NCI-H2196 (cell line): ENCODE data around the gene ACAP3.
"Not testable (repeated sequence)": the region's sequence is repeated elsewhere in the genome, so short reads cannot be mapped to it uniquely, and the experiment has no call there.

ENCODE experiments used
- DNase-seq: peaks from one replicate; lab custom pipeline; 2025; ENCODE audit not compliant: unreplicated experiment; lab: John Stamatoyannopoulos, UW

ACAP3 gene

GRCh38 chr1:1268284-1268682 lies 39.4 kb downstream of the ACAP3 start:
- no peak for DNase-seq

GRCh38 chr1:1267488-1268283 lies 40.0 kb downstream of the ACAP3 start:
- no peak for DNase-seq

- DNase-seq, result no peak
Measured at GRCh38 chr1:1264868-1265272, 42.9 kb downstream of the ACAP3 start.

DNA sequence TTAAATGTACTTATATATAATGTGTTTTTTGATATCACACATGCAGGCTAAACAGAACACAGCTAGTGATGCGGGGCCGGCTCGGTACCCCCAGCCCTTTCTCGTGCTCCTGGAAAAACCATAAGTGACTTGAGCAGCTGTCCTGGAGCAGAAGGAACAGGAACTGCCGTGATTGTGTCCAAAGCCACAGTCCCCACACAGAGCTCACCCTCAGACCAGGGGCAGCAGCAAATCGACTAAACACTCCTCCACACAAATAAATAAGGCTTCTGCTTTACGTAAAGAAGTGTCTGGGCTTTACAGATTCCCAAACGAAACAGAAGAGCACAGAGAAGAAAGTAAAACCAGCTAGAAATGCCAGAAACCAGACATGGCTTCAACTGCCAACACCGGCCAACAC lies 43.7 kb downstream of the ACAP3 start:
- no peak for DNase-seq

- DNase-seq, result no peak
Measured at GRCh38 chr1:1262758-1263157, 45.0 kb downstream of the ACAP3 start.

GRCh38 chr1:1262071-1262470 lies 45.7 kb downstream of the ACAP3 start:
- no peak for DNase-seq

DNA sequence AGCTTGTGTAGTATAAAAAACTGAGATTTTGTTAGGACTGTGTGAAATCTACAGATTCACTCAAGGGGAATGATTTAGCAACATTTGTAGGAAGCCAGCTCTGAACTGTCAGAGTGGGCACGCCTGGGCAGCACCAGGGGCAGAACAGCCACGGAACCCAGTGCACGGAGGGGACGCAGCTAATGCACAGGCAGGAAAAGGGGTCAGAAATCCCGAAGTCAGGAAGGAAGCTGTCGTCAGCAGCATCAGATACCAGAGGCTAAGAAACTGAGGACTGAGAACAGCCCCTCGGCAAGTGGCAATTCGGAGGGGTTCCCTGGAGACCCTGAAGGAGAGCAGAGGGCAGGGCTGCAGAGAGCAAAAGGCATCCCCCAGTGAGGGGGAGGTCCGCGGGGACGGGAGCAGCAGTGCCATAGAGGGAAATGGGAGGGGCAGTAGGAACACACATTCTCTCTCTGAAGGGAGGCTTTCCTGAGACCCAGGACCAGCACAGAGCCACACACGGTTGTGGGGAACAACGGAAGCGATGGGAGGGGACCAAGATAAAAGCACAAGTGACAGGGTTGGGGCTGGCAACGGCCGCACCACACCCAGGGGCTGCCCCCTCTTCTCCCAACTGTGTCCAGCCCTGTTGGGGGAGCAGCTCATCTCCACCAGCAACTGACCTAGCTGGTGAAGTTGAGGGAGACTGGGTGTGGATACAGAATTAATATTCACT lies 46.7 kb downstream of the ACAP3 start:
- DNase-seq, result no peak

GRCh38 chr1:1259951-1260600 lies 47.7 kb downstream of the ACAP3 start:
- no peak for DNase-seq

- no peak for DNase-seq
Measured at GRCh38 chr1:1259540-1259939, 48.2 kb downstream of the ACAP3 start.

- DNase-seq, result no peak
Measured at GRCh38 chr1:1259119-1259488, 48.6 kb downstream of the ACAP3 start.

DNA sequence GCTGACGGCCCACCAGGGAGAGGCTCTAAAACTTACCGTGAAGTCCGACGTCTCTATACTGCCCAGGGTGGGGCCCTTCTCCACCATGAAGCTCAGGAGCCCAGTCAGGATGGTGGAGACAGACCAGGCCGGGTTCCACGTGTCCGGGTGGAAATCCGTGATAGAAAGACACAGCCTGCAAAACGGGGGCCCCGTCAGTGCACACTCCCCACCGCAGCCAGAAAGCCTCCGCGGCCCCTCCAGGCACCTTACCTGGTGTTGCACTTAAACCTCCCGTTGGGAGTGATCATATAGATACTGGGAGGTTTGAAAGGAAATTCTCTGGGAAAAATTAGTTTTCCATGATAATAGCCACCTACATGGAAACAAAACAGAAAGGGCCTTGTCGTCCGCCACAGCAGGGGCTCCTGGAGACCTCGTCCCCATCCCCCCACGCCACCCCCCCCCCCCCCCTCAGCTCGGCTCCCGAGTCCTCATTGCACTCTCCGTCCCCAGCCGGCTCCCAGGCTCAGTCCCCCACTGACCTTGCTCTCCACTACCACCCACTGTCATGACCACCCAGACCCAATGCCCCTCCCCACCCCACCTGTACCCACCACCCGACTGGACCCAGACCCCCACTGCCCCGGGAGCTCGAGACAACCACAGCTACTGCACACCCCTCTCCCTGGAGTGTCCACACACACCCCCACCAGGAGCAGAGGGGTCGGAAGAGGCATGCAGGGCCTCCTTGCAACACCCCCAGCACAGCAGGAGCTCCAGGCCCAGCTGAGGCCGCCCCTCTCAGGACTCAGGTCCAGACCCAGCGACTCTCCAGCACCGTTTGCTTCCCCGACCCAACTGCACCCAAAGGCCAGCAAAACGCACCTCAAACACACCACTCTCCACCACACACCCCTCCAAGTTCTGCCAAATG lies 50.5 kb downstream of the ACAP3 start:
- no peak for DNase-seq

- DNase-seq, result no peak
Measured at GRCh38 chr1:1255611-1256010, 52.1 kb downstream of the ACAP3 start.

DNA sequence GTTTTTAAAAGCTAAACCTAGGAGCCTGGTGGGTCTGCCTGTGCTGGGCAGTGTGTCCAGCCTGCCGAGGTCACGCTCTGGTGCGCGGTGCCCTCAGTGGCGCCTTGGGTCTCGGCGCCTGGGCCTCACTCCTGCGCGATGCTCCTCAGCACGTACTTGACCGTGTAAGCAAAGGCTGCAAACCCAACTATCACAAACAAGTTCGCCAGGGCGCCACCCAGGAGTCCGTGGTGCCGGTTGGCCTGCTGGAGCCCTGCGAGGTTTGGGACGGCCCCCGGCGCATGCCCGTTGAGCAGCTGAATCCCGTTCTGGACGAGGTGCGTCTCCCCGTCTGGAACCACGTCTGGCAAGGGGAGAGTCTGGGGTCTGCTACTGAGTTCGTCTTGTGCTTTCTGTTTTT lies 52.7 kb downstream of the ACAP3 start:
- DNase-seq, result no peak

DNA sequence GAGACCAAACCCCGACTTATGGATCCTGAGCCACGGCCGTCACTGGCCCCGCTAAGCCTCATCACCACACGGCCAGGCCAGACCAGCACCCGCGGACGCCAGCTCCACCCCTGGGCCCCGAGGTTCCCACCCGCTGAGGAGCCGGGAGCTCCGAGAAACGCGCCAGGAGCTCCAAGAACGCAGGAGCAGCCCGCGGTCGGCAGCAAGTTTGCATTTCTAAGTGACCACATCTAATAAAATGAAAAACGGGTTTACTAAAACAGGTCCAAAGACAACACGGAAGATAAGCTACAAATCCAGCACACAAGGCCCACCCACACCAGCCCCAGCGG lies 53.1 kb downstream of the ACAP3 start:
- DNase-seq, result no peak

DNA sequence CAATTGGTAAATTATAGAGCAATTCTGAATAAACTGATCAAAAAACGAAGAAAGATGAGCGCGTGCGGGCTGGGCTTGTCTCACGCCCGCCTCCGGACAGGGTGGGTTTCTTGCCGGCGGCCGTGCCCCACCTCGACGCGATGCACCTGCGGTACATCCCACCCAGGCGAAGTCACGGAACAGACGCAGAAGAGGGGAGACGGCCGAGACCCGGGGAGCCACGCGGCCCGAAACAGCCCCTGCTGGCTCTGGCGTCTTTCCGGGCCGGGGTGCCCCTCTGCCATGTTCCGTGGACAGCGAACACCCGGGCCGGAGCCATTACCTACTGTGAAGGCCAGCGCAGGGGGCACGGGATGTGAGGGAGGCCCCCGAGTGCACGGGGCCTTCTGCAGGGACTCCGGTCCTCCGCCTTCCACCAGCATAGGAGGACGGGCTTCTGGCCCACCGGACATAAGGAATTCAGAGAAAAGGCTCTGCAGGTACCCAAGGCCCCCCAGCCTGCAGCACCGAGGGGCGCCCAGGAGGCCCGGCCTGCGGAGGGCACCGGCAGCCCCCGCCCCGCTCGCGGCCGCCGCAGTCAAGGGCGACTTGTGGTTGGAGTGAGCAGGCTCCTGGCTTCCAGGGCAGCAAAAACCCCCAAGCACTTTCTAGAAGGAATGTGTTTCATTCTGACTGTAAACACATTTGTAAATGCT lies 53.6 kb downstream of the ACAP3 start:
- DNase-seq, result no peak

DNA sequence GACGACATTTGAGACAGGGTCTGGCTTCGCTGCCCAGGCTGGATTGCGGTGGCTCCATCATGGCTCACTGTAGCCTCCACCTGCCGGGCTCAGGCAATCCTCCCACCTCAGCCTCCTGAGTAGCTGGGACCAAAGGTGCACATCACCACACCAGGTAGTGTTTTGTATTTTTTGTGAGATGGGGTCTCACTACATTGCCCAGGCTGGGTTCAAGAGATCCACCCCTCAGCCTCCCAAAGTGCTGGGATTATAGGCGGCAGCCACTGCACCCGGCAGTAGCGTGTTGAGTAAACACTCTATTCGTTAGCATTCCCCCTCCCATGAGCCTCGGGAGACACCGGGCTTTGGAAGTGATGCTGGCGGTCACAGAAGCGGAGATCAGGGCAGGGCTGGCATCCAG lies 54.4 kb downstream of the ACAP3 start:
- DNase-seq, result no peak

- peak; percentile 76 for DNase-seq
Measured at GRCh38 chr1:1250786-1251284, 56.9 kb downstream of the ACAP3 start.

- not testable (repeated sequence) for DNase-seq
Measured at GRCh38 chr1:1248009-1248913, 59.5 kb downstream of the ACAP3 start.

DNA sequence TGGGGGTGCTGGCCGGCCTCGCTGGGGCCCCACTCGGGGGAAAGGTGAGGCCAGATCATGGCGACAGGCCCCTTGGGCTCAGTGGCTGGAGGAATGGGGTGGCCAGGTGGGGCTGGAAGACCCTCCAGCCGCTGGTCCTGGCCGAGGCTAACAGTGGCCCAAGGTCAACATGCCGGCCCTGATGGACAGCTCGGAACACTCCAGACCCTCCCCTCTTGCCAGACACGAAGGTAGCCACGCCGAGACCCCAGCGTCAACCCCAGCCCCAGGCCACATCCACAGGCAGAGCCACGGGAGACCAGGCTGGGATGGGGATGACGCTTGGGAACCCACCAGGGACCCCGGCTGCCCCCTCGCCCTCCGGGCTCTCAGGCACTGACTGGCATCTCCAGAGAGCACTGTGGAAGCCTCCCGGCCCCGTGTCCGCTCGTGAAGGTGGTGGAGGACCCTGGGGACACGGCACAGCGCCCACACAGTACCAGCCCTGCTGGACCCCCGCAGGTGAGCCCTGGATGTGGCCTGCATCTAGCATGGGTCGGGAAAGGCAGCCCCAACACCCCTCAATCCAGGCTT lies 60.3 kb downstream of the ACAP3 start:
- DNase-seq, result no peak
